Dendritic cell treated with granulocyte-macrophage colony-stimulating factor and Interleukin-4, amounts not matched to agents 40 ng/mL and 50 ng/mL, for 4 days (primary cell): ENCODE data around the gene EXOSC9.

Source experiments
- H3K27ac Mint-ChIP-seq: one replicate; pipeline ENCODE4 v1.8.0; 2022; ENCODE audit warnings: mild to moderate bottlenecking, mixed read lengths
- H3K27me3 Mint-ChIP-seq: one replicate; pipeline ENCODE4 v1.8.0; 2022; ENCODE audit warnings: mild to moderate bottlenecking, mixed read lengths
- H3K36me3 Mint-ChIP-seq: one replicate; pipeline ENCODE4 v1.8.0; 2022; ENCODE audit warnings: low read depth, mixed read lengths
- H3K4me1 Mint-ChIP-seq: one replicate; pipeline ENCODE4 v1.8.0; 2022; ENCODE audit warnings: low read depth, mixed read lengths
- H3K4me3 Mint-ChIP-seq: one replicate; pipeline ENCODE4 v1.8.0; 2022; ENCODE audit warnings: mild to moderate bottlenecking, moderate library complexity, mixed read lengths
- H3K9me3 Mint-ChIP-seq: one replicate; pipeline ENCODE4 v1.8.0; 2022; ENCODE audit warnings: mixed read lengths
- intact Hi-C: fragments of 100-400 bp; cut with micrococcal nuclease; formaldehyde crosslinking; loops from one replicate; pipeline ENCODE4 v1.15.0; 2022

The EXOSC9 gene

GRCh38 chr4:121777625-121778024 lies 23.5 kb upstream of the EXOSC9 start:
- Mint-ChIP-seq H3K27me3 (peaks cover 15% of the 10 kb centered on the region), H3K4me1 (no peaks in the 10 kb centered on the region), H3K9me3 (no peaks in the 10 kb centered on the region), H3K36me3 (no peaks in the 10 kb centered on the region), H3K27ac (no peak overlapping the region), H3K4me3 (no peak overlapping the region)
- intact Hi-C loops = no loop called here

- no peak overlapping the region for H3K27ac Mint-ChIP-seq
- H3K4me1 Mint-ChIP-seq = peaks cover 6% of the 10 kb centered on the region
- no peak overlapping the region for H3K4me3 Mint-ChIP-seq
- peaks cover 15% of the 10 kb centered on the region for H3K27me3 Mint-ChIP-seq
- H3K9me3 Mint-ChIP-seq = no peaks in the 10 kb centered on the region
- no peaks in the 10 kb centered on the region for H3K36me3 Mint-ChIP-seq
- intact Hi-C loops = no loop called here
Measured at GRCh38 chr4:121778991-121779628, 22.0 kb upstream of the EXOSC9 start.

DNA sequence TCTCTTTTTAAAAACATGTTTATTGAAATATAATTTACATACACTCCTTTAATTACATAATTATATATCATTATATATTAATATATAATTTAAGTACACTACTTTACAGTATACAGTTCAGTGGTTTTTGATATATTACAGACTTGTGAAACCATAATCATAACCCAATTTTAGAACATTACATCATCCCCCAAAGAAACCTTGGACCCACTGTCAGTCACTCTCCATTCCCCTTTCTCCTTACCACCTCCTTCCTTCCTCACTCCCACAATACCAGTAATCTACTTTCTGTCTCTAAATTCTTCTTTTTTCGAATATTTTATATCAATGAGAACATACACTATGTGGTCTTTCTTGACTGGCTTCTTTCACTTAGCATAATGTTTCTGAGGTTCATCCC lies 17.9 kb upstream of the EXOSC9 start:
- Mint-ChIP-seq H3K36me3 (no peaks in the 10 kb centered on the region), H3K27ac (no peak overlapping the region), H3K4me1 (peaks cover 9% of the 10 kb centered on the region), H3K9me3 (no peaks in the 10 kb centered on the region), H3K27me3 (peaks cover 23% of the 10 kb centered on the region), H3K4me3 (no peak overlapping the region)
- intact Hi-C loops = no loop called here

GRCh38 chr4:121784401-121784800 lies 16.7 kb upstream of the EXOSC9 start:
- no peaks in the 10 kb centered on the region for H3K9me3 Mint-ChIP-seq
- no peak overlapping the region for H3K27ac Mint-ChIP-seq
- H3K4me3 Mint-ChIP-seq = no peak overlapping the region
- intact Hi-C loops = no loop called here
- peaks cover 26% of the 10 kb centered on the region for H3K27me3 Mint-ChIP-seq
- H3K4me1 Mint-ChIP-seq = peaks cover 16% of the 10 kb centered on the region
- no peaks in the 10 kb centered on the region for H3K36me3 Mint-ChIP-seq

DNA sequence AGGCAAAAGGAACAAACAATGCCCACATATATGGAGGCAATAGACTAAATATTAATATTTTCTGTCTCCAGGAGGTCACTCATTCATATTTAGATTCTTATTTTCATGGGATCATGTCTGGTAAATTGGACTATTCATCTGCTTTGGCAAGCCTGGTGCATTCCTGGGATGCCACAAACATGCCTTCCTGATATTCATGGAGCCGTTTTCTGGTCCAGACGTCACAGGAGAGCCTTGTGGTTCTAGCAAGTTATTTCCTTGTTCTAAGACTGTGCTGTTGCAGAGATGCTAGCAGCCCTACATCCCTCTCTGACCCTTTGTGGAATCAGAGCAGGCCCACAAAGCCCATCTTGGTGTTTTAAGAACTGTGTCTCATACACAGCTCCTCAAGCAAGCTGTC lies 16.1 kb upstream of the EXOSC9 start:
- Mint-ChIP-seq H3K4me3 (no peak overlapping the region), H3K36me3 (no peaks in the 10 kb centered on the region), H3K27me3 (peaks cover 27% of the 10 kb centered on the region), H3K4me1 (peaks cover 16% of the 10 kb centered on the region), H3K9me3 (no peaks in the 10 kb centered on the region), H3K27ac (no peak overlapping the region)
- intact Hi-C loops = no loop called here

- peaks cover 27% of the 10 kb centered on the region for H3K27me3 Mint-ChIP-seq
- H3K36me3 Mint-ChIP-seq = no peaks in the 10 kb centered on the region
- no peak overlapping the region for H3K27ac Mint-ChIP-seq
- no peaks in the 10 kb centered on the region for H3K9me3 Mint-ChIP-seq
- intact Hi-C loops = no loop called here
- no peak overlapping the region for H3K4me3 Mint-ChIP-seq
- peaks cover 16% of the 10 kb centered on the region for H3K4me1 Mint-ChIP-seq
Measured at GRCh38 chr4:121785479-121785878, 15.6 kb upstream of the EXOSC9 start.

DNA sequence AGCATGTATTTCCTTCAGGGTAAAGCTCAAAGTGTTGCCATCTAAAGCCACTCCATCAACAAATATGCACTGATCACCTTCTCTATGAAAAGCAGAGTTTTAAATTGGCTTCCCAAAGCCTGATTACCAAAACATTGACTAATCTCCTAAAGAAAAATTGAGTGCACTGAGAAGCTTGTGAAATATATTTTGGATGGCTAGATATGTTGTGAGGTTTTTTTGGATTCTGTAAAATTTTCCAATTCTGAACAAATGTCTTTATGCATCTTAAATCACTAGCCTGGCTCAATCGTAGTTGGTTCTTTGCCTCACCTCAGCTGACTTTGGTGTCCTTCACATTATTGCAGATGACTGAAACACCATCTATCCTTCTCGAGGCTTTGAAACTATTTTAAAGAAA lies 14.9 kb upstream of the EXOSC9 start:
- intact Hi-C loops = no loop called here
- Mint-ChIP-seq H3K36me3 (no peaks in the 10 kb centered on the region), H3K4me1 (peaks cover 16% of the 10 kb centered on the region), H3K27ac (no peak overlapping the region), H3K4me3 (no peak overlapping the region), H3K9me3 (no peaks in the 10 kb centered on the region), H3K27me3 (peaks cover 25% of the 10 kb centered on the region)

DNA sequence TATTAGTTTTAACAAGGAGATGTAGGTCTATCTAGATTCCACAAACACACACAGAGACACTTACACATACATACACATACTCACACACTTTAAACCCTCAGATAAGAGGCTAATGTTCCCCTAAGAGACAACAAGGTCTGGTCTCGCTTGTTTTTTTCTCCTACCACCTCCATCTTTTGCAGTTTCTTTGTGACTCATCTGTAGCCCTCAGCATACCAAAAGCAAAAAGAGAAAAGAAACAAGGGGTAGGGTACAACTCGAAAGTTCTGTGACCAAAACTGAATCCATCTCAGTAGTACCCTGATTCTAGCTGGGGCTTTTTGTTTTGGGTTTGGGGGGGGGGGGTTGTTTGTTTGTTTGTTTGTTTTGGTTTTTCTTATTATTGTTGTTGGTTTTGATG lies 12.2 kb upstream of the EXOSC9 start:
- Mint-ChIP-seq H3K4me3 (no peak overlapping the region), H3K36me3 (no peaks in the 10 kb centered on the region), H3K4me1 (peaks cover 10% of the 10 kb centered on the region), H3K9me3 (no peaks in the 10 kb centered on the region), H3K27ac (no peak overlapping the region), H3K27me3 (peaks cover 24% of the 10 kb centered on the region)
- intact Hi-C loops = no loop called here

GRCh38 chr4:121789455-121789854 lies 11.7 kb upstream of the EXOSC9 start:
- Mint-ChIP-seq H3K4me1 (peaks cover 10% of the 10 kb centered on the region), H3K27me3 (peaks cover 26% of the 10 kb centered on the region), H3K36me3 (no peaks in the 10 kb centered on the region), H3K27ac (no peak overlapping the region), H3K9me3 (no peaks in the 10 kb centered on the region), H3K4me3 (no peak overlapping the region)
- intact Hi-C loops = no loop called here

DNA sequence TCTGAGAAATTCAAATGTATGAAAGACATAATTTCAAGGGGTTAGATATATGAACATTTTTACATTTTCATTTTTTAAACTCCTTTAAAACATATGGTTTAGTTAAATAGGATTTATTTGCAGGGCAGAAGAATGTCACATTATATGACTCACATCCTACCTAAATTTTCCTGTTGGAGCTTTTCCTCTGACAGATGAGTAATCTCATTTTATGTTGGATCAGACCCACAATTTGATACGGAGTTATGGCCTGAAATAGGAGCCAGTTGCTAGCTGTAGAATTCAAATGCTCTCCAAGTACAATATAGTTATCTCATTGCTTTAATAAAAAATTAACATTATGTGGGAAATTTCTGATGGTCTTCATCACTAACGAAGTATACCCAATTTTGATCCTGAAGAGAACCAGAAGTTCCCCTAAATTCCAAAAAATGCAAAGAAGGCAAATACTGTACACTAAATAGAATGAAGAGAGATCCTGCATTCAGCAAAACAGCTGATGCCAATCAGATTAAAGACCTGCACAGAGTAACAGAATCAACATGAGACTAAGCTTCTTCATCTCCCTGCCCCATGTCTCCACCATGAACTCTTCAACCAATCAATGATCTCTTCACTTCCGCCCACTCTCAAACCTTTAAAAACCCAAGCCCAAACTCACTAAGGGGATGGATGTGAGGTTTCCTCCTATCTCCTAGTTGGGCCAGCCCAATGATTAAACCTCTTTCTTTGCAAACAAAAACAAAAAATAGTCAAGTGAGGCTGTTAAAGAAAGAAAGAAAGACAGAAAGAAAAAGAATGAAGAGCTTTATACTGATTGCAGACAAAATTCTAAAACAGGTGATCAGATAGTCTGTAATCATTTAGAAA lies 10.9 kb upstream of the EXOSC9 start:
- peaks cover 30% of the 10 kb centered on the region for H3K27me3 Mint-ChIP-seq
- H3K4me1 Mint-ChIP-seq = peaks cover 10% of the 10 kb centered on the region
- no peaks in the 10 kb centered on the region for H3K9me3 Mint-ChIP-seq
- H3K36me3 Mint-ChIP-seq = no peaks in the 10 kb centered on the region
- no peak overlapping the region for H3K4me3 Mint-ChIP-seq
- intact Hi-C loops = no loop called here
- no peak overlapping the region for H3K27ac Mint-ChIP-seq

DNA sequence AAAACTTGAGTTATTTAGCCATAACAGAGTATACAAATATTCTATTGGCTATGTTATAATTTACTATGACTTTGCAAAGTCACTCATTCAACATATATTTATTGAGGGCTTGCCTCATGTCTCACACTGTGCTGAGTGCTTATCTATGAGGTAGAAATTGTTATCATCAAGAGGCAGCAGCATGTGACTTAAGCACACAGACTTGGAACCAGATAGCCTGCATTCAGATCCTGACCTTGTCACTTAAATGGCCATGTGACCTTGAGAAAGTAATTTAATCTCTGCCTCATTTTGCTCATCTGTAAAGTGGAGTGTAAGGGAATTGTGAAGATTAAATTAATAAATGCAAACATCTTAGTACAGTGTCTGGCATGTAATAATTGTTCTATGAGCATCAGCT lies 10.1 kb upstream of the EXOSC9 start:
- intact Hi-C loops = no loop called here
- Mint-ChIP-seq H3K27me3 (peaks cover 28% of the 10 kb centered on the region), H3K27ac (no peak overlapping the region), H3K9me3 (no peaks in the 10 kb centered on the region), H3K4me1 (peaks cover 10% of the 10 kb centered on the region), H3K36me3 (no peaks in the 10 kb centered on the region), H3K4me3 (no peak overlapping the region)

- Mint-ChIP-seq H3K27me3 (peaks cover 32% of the 10 kb centered on the region), H3K4me1 (peaks cover 10% of the 10 kb centered on the region), H3K9me3 (no peaks in the 10 kb centered on the region), H3K27ac (no peak overlapping the region), H3K36me3 (no peaks in the 10 kb centered on the region), H3K4me3 (no peak overlapping the region)
- intact Hi-C loops = no loop called here
Measured at GRCh38 chr4:121791481-121791880, 9.6 kb upstream of the EXOSC9 start.

DNA sequence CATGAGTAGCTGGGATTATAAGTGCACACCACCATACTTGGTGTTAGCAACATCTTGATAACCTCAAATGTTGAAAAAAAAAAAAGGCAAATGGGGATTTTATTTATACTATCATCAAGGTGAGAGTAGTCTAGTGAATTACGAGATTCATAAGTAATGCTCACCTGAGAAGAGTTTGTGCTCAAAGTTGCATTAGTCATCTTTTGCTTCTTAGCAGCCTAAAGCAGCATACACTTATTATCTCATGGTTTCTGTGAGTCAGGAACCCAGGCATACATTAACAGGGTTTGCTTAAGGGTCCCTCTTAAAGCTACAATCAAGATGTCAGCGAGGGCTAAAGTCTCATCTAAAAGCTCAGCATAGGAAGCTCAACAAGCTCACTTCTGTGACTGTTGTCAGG lies 8.2 kb upstream of the EXOSC9 start:
- Mint-ChIP-seq H3K9me3 (no peaks in the 10 kb centered on the region), H3K27ac (no peak overlapping the region), H3K27me3 (peaks cover 28% of the 10 kb centered on the region), H3K4me3 (no peak overlapping the region), H3K4me1 (peaks cover 9% of the 10 kb centered on the region), H3K36me3 (no peaks in the 10 kb centered on the region)
- intact Hi-C loops = no loop called here

GRCh38 chr4:121794505-121795188 lies 6.5 kb upstream of the EXOSC9 start:
- Mint-ChIP-seq H3K9me3 (no peaks in the 10 kb centered on the region), H3K27ac (no peak overlapping the region), H3K4me1 (peaks cover 5% of the 10 kb centered on the region), H3K4me3 (no peak overlapping the region), H3K27me3 (peaks cover 21% of the 10 kb centered on the region), H3K36me3 (no peaks in the 10 kb centered on the region)
- intact Hi-C loops = no loop called here
